Body of pancreas (tissue), 4 donors: Measurements from ENCODE around the gene ANKRA2. TPM values are rescaled to one million over a fixed set of nuclear protein-coding genes. Genes with fewer than 3 reads are reported as not detected.

ENCODE experiments used
- ATAC-seq: fragments of 150-250 bp; one replicate; pipeline ENCODE4 v1.9.1; 2016
- DNase-seq, 4 donors: peaks; one replicate each; pipeline ENCODE4 v3.0.0-alpha.2; 2019
- H3K27ac ChIP-seq, 4 donors: fragments of 200-600 bp; sonication (generic); 1 replicate in 3 of 4; 2 replicates in 1 of 4; pipeline versions ENCODE4 v1.5.1 to v1.6.1; 2016 to 2019; ENCODE audit warnings: mild to moderate bottlenecking in 1 of 4, mixed read lengths in 1 of 4, moderate library complexity in 1 of 4
- H3K27me3 ChIP-seq, 2 donors: fragments of 200-600 bp; sonication (generic); one replicate each; pipeline ENCODE4 v1.6.0; 2016; ENCODE audit warnings: mild to moderate bottlenecking in 1 of 2
- H3K36me3 ChIP-seq, 2 donors: fragments of 200-600 bp; sonication (generic); replicated peaks in 1 of 2; 2 replicates each; pipeline ENCODE4 v1.5.1; 2016; ENCODE audit warnings: low read depth in 2 of 2; ENCODE audit not compliant: insufficient read depth in 1 of 2
- H3K4me1 ChIP-seq: fragments of 200-600 bp; sonication (generic); one replicate; pipeline ENCODE4 v1.6.0; 2016
- H3K4me3 ChIP-seq, 2 donors: fragments of 200-600 bp; sonication (generic); 1 replicate in 1 of 2; 2 replicates in 1 of 2; pipeline ENCODE4 v1.5.1; 2016 to 2019
- H3K9me3 ChIP-seq, 3 donors: fragments of 200-600 bp; sonication (generic); 1 replicate in 2 of 3; 2 replicates in 1 of 3; pipeline ENCODE4 v1.5.1; 2016
- CTCF ChIP-seq, 7 experiments: fragments of 450-650 bp in 4 of 7; fragments of 200-600 bp in 3 of 7; sonication (generic) in 3 of 7; IDR thresholded peaks; one replicate each; pipeline ENCODE4 v1.5.1; 2016 to 2019; ENCODE audit warnings: antibody characterized with exemption in 7 of 7
- POLR2A ChIP-seq, 3 donors: fragments of 450-650 bp; IDR thresholded peaks; one replicate each; pipeline ENCODE4 v1.6.1; 2016; ENCODE audit warnings: antibody characterized with exemption in 3 of 3, mild to moderate bottlenecking in 2 of 3
- WGBS, 2 donors: methylation state at CpG; one replicate each; pipeline ENCODE4 v1.1.5; 2017; 5-methylcytosine and 5-hydroxymethylcytosine counted together
- intact Hi-C: fragments of 100-400 bp; cut with DNase I; formaldehyde crosslinking; loops from one replicate; pipeline ENCODE4 v1.15.1; 2023
- total RNA-seq, 2 donors: library from RNA; depleted of rRNA; stranded (reverse); fragments of >200 nt; gene quantifications; one replicate each; pipeline ENCODE4 v1.1.0, GENCODE V29; 2016

Gene ANKRA2
- total RNA-seq, 2 donors from 2014 or later: 5.9 to 12.7 TPM

- TF ChIP-seq CTCF (IDR thresholded peaks at IDR 0.05): no peak
- no peak for TF ChIP-seq POLR2A (IDR thresholded peaks at IDR 0.05)
- DNase-seq (no peak), ATAC-seq (no peak)
- H3K36me3 ChIP-seq: no peaks in the 10 kb centered on the region
- H3K27ac ChIP-seq: no peak overlapping the region
- intact Hi-C loops: no loop called here
- H3K4me1 ChIP-seq: no peaks in the 10 kb centered on the region
- H3K4me3 ChIP-seq: no peak overlapping the region
- WGBS, 2 donors: 71 to 74% methylated on average over 3 of the region's 3 CpGs
- no peaks in the 10 kb centered on the region for H3K9me3 ChIP-seq
- H3K27me3 ChIP-seq: no peaks in the 10 kb centered on the region
Observed at GRCh38 chr5:73528248-73528647, 37.2 kb downstream of the ANKRA2 start.

GRCh38 chr5:73525606-73526203 lies 39.7 kb downstream of the ANKRA2 start:
- intact Hi-C loops: no loop called here
- DNase-seq (no peak), ATAC-seq (no peak)
- WGBS, 2 donors: 59 to 66% methylated on average over 3 of the region's 3 CpGs
- no peaks in the 10 kb centered on the region for H3K27me3 ChIP-seq
- no peak overlapping the region for H3K27ac ChIP-seq
- H3K36me3 ChIP-seq: no peaks in the 10 kb centered on the region
- H3K9me3 ChIP-seq: no peaks in the 10 kb centered on the region
- TF ChIP-seq CTCF (IDR thresholded peaks at IDR 0.05) (no peak), POLR2A (IDR thresholded peaks at IDR 0.05) (no peak)
- no peaks in the 10 kb centered on the region for H3K4me1 ChIP-seq
- no peak overlapping the region for H3K4me3 ChIP-seq

- H3K4me3 ChIP-seq: no peak overlapping the region
- ATAC-seq: no peak
Observed at GRCh38 chr5:73523861-73524260, 41.6 kb downstream of the ANKRA2 start.

GRCh38 chr5:73522989-73523388 lies 42.5 kb downstream of the ANKRA2 start:
- TF ChIP-seq CTCF (IDR thresholded peaks at IDR 0.05) (no peak), POLR2A (IDR thresholded peaks at IDR 0.05) (no peak)
- ATAC-seq (no peak), DNase-seq (no peak)
- no peaks in the 10 kb centered on the region for H3K36me3 ChIP-seq
- H3K9me3 ChIP-seq: no peaks in the 10 kb centered on the region
- 77 to 86% methylated on average over 7 of the region's 7 CpGs for WGBS, 2 donors
- intact Hi-C loops: no loop called here
- no peaks in the 10 kb centered on the region for H3K4me1 ChIP-seq
- H3K27ac ChIP-seq: no peak overlapping the region
- no peak overlapping the region for H3K4me3 ChIP-seq
- no peaks in the 10 kb centered on the region for H3K27me3 ChIP-seq

More at GRCh38 chr5:73523861-73524260, 41.6 kb downstream of the ANKRA2 start:
- Histone ChIP-seq H3K36me3 (no peaks in the 10 kb centered on the region), H3K27me3 (no peaks in the 10 kb centered on the region), H3K9me3 (no peaks in the 10 kb centered on the region), H3K4me1 (no peaks in the 10 kb centered on the region), H3K27ac (no peak overlapping the region)
- WGBS, 2 donors: 55 to 77% methylated on average over 1 of the region's 1 CpG
- TF ChIP-seq POLR2A (IDR thresholded peaks at IDR 0.05) (no peak), CTCF (IDR thresholded peaks at IDR 0.05) (no peak)
- intact Hi-C loops: no loop called here
- DNase-seq: no peak
